Mesenchymal stem cell (in vitro differentiated cells and primary cell): ENCODE results near the gene EHD2.

Experiments
- DNase-seq: peaks from one replicate; pipeline ENCODE4 v3.0.0-alpha.2; 2013
- H2AFZ ChIP-seq: one replicate; pipeline ENCODE4 v1.6.1; 2013; ENCODE audit warnings: low read depth, mild to moderate bottlenecking, control low read depth, inconsistent platforms, low read length, moderate library complexity
- H2AK5ac ChIP-seq: 2 replicates; pipeline ENCODE4 v1.6.1; 2013; ENCODE audit warnings: low read length, moderate library complexity, mild to moderate bottlenecking, inconsistent platforms; ENCODE audit not compliant: severe bottlenecking
- H2BK120ac ChIP-seq: one replicate; pipeline ENCODE4 v1.6.1; 2013; ENCODE audit warnings: low read depth, mild to moderate bottlenecking, inconsistent platforms, low read length, moderate library complexity
- H2BK12ac ChIP-seq, 2 experiments: one replicate each; pipeline ENCODE4 v1.6.1; 2013; ENCODE audit warnings: inconsistent platforms in 2 of 2, low read length in 2 of 2, mild to moderate bottlenecking in 2 of 2, moderate library complexity in 2 of 2, control low read depth in 1 of 2
- H2BK15ac ChIP-seq: one replicate; pipeline ENCODE4 v1.6.1; 2013; ENCODE audit warnings: mild to moderate bottlenecking, low read depth, inconsistent platforms; ENCODE audit not compliant: poor library complexity, severe bottlenecking
- H2BK5ac ChIP-seq: 2 replicates; pipeline ENCODE4 v1.6.1; 2013; ENCODE audit warnings: low read depth, mild to moderate bottlenecking, low read length, control low read depth, inconsistent platforms; ENCODE audit not compliant: poor library complexity, severe bottlenecking
- H3K14ac ChIP-seq, 2 experiments: one replicate each; pipeline ENCODE4 v1.6.1; 2013; ENCODE audit warnings: inconsistent platforms in 2 of 2, low read length in 2 of 2, control low read depth in 1 of 2, mild to moderate bottlenecking in 1 of 2, moderate library complexity in 1 of 2
- H3K18ac ChIP-seq, 2 experiments: one replicate each; pipeline ENCODE4 v1.6.1; 2013; ENCODE audit warnings: inconsistent platforms in 2 of 2, low read length in 2 of 2, control low read depth in 1 of 2, low read depth in 1 of 2, mild to moderate bottlenecking in 1 of 2
- H3K23ac ChIP-seq, 2 experiments: one replicate each; pipeline ENCODE4 v1.6.1; 2013; ENCODE audit warnings: inconsistent platforms in 2 of 2, low read length in 2 of 2, mild to moderate bottlenecking in 2 of 2, moderate library complexity in 2 of 2, control low read depth in 1 of 2
- H3K27ac ChIP-seq: 2 replicates; pipeline ENCODE4 v1.5.1; 2013; ENCODE audit warnings: mild to moderate bottlenecking, moderate library complexity, low read length, control low read depth, inconsistent platforms; ENCODE audit not compliant: poor library complexity, severe bottlenecking
- H3K27me3 ChIP-seq, 2 experiments: 2 replicates each; pipeline versions ENCODE4 v1.6.1 to v1.7.0; 2013; ENCODE audit warnings: low read length in 2 of 2, mild to moderate bottlenecking in 2 of 2, moderate library complexity in 2 of 2, control low read depth in 1 of 2, inconsistent platforms in 1 of 2; ENCODE audit not compliant: control insufficient read depth in 1 of 2, insufficient read depth in 1 of 2
- H3K36me3 ChIP-seq, 2 experiments: 2 replicates each; pipeline versions ENCODE4 v1.6.1 to v1.7.0; 2013; ENCODE audit warnings: low read length in 2 of 2, control low read depth in 1 of 2, inconsistent platforms in 1 of 2, low read depth in 1 of 2, mild to moderate bottlenecking in 1 of 2; ENCODE audit not compliant: insufficient read depth in 2 of 2, control insufficient read depth in 1 of 2
- H3K4ac ChIP-seq, 2 experiments: one replicate each; pipeline ENCODE4 v1.6.1; 2013; ENCODE audit warnings: inconsistent platforms in 2 of 2, low read length in 2 of 2, mild to moderate bottlenecking in 2 of 2, moderate library complexity in 2 of 2, control low read depth in 1 of 2, low read depth in 1 of 2
- H3K4me1 ChIP-seq: 2 replicates; pipeline ENCODE4 v1.6.1; 2013; ENCODE audit warnings: low read depth, low read length, control low read depth; ENCODE audit not compliant: control insufficient read depth, insufficient read depth
- H3K4me2 ChIP-seq: 2 replicates; pipeline ENCODE4 v1.6.1; 2013; ENCODE audit warnings: low read length, mild to moderate bottlenecking, inconsistent platforms; ENCODE audit not compliant: poor library complexity, severe bottlenecking
- H3K4me3 ChIP-seq, 2 experiments: 2 replicates each; pipeline versions ENCODE4 v1.5.1 to v1.7.0; 2013; ENCODE audit warnings: low read length in 2 of 2, mild to moderate bottlenecking in 2 of 2, control low read depth in 1 of 2, low read depth in 1 of 2; ENCODE audit not compliant: insufficient read depth in 1 of 2
- H3K79me1 ChIP-seq: replicated peaks from 2 replicates; pipeline ENCODE4 v1.6.1; 2013; ENCODE audit warnings: mild to moderate bottlenecking, control low read depth, low read length, inconsistent platforms; ENCODE audit not compliant: poor library complexity, severe bottlenecking
- H3K9ac ChIP-seq: 2 replicates; pipeline ENCODE4 v1.7.0; 2013; ENCODE audit warnings: mild to moderate bottlenecking, low read length, moderate library complexity
- H3K9me3 ChIP-seq: 2 replicates; pipeline ENCODE4 v1.7.0; 2013; ENCODE audit warnings: mild to moderate bottlenecking, low read length; ENCODE audit not compliant: control insufficient read depth
- H4K8ac ChIP-seq: one replicate; pipeline ENCODE4 v1.6.1; 2013; ENCODE audit warnings: inconsistent platforms, mild to moderate bottlenecking, low read length, moderate library complexity
- H4K91ac ChIP-seq: one replicate; pipeline ENCODE4 v1.6.1; 2013; ENCODE audit warnings: mild to moderate bottlenecking, low read length, inconsistent platforms
- WGBS: methylation state at CpG from one replicate; pipeline ENCODE4 v1.1.7; 2013; ENCODE audit warnings: mixed read lengths; 5-methylcytosine and 5-hydroxymethylcytosine counted together

Gene EHD2

GRCh38 chr19:47674548-47674947 lies 38.7 kb upstream of the EHD2 start:
- no peak overlapping the region for H4K91ac ChIP-seq
- H3K36me3 ChIP-seq, result peaks cover 62 to 79% of the 10 kb centered on the region in 2 experiments
- no peak overlapping the region for H2BK12ac ChIP-seq
- no peak overlapping the region for H2AK5ac ChIP-seq
- peaks cover 51% of the 10 kb centered on the region for H3K79me1 ChIP-seq
- H3K18ac ChIP-seq, result no peak overlapping the region
- H3K27me3 ChIP-seq, result no peaks in the 10 kb centered on the region
- H3K4ac ChIP-seq, result no peak overlapping the region
- H3K9ac ChIP-seq, result no peak overlapping the region
- no peaks in the 10 kb centered on the region for H3K9me3 ChIP-seq
- H3K4me1 ChIP-seq, result no peaks in the 10 kb centered on the region
- H2BK15ac ChIP-seq, result no peak overlapping the region
- no peak overlapping the region for H2BK5ac ChIP-seq
- H3K4me2 ChIP-seq, result no peak overlapping the region
- no peak overlapping the region for H3K23ac ChIP-seq
- no peak overlapping the region for H2BK120ac ChIP-seq
- DNase-seq, result no peak
- H3K27ac ChIP-seq, result no peak overlapping the region
- no peak overlapping the region for H3K4me3 ChIP-seq
- no peak overlapping the region for H3K14ac ChIP-seq
- 93% methylated on average over 5 of the region's 5 CpGs for WGBS
- H2AFZ ChIP-seq, result no peak overlapping the region
- no peak overlapping the region for H4K8ac ChIP-seq

DNA sequence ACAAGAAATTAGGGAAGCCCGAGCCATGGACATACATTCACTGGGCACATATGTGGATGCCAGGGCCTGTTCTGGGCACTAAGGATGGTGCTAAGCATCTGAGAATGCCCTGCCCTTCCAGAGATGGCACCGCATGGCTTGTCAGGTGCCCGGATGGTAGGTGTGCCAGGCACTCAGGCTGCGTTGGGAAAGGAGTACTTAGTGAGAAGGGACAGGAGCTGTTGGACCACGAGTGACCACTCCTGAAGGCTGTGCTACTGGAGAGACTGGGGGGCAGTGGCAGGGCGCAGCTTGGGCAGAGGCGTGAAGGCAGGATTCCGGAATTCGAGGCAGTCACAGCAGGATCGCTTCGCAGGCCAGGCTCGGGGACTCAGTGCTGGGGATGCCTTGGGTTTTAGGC lies 38.0 kb upstream of the EHD2 start:
- no peak overlapping the region for H2AK5ac ChIP-seq
- no peak overlapping the region for H3K4ac ChIP-seq
- no peaks in the 10 kb centered on the region for H3K4me1 ChIP-seq
- H2BK5ac ChIP-seq, result no peak overlapping the region
- H3K14ac ChIP-seq, result no peak overlapping the region
- no peaks in the 10 kb centered on the region for H3K27me3 ChIP-seq
- H3K79me1 ChIP-seq, result peaks cover 52% of the 10 kb centered on the region
- no peak overlapping the region for H4K8ac ChIP-seq
- H3K36me3 ChIP-seq, result peaks cover 59 to 81% of the 10 kb centered on the region in 2 experiments
- no peak overlapping the region for H2BK120ac ChIP-seq
- H4K91ac ChIP-seq, result peak overlapping the region; percentile 4
- no peak for DNase-seq
- H3K9ac ChIP-seq, result no peak overlapping the region
- no peak overlapping the region for H2BK15ac ChIP-seq
- H3K4me2 ChIP-seq, result no peak overlapping the region
- no peak overlapping the region for H3K18ac ChIP-seq
- no peak overlapping the region for H3K27ac ChIP-seq
- no peak overlapping the region for H2AFZ ChIP-seq
- no peak overlapping the region for H3K4me3 ChIP-seq
- H3K23ac ChIP-seq, result no peak overlapping the region
- no peaks in the 10 kb centered on the region for H3K9me3 ChIP-seq
- H2BK12ac ChIP-seq, result no peak overlapping the region
- 96% methylated on average over 12 of the region's 12 CpGs for WGBS

DNA sequence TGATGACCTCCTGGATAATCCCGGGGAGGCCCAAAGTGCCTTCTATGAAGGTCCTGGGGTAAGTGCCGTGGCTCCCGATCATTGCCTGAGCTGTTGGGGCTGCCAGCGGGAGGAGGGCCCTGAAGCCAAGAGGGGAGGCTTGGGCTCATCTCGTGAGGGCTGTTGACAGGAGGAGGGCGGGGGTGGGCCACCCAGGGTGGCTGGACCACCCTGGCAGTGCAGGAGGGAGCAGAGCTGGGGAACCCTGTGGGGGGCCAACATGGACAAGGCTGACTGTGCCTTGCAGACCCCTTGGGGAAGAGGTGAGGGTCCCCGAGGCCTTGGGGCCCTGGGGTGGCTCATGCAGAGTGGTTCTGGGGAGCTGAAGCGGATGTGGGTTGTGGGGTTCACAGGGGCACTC lies 37.4 kb upstream of the EHD2 start:
- H3K23ac ChIP-seq, result no peak overlapping the region
- no peak overlapping the region for H2BK12ac ChIP-seq
- no peak overlapping the region for H4K91ac ChIP-seq
- H3K27me3 ChIP-seq, result no peaks in the 10 kb centered on the region
- no peak overlapping the region for H3K9ac ChIP-seq
- H3K4me1 ChIP-seq, result no peaks in the 10 kb centered on the region
- H4K8ac ChIP-seq, result no peak overlapping the region
- H3K4ac ChIP-seq, result no peak overlapping the region
- H2BK15ac ChIP-seq, result no peak overlapping the region
- no peak overlapping the region for H2AFZ ChIP-seq
- H3K79me1 ChIP-seq, result peaks cover 51% of the 10 kb centered on the region
- no peak overlapping the region for H2BK120ac ChIP-seq
- H3K36me3 ChIP-seq, result peaks cover 56 to 81% of the 10 kb centered on the region in 2 experiments
- no peak overlapping the region for H2BK5ac ChIP-seq
- 90% methylated on average over 8 of the region's 8 CpGs for WGBS
- no peak overlapping the region for H3K4me3 ChIP-seq
- H2AK5ac ChIP-seq, result no peak overlapping the region
- no peak overlapping the region for H3K14ac ChIP-seq
- DNase-seq, result no peak
- no peak overlapping the region for H3K27ac ChIP-seq
- no peak overlapping the region for H3K18ac ChIP-seq
- H3K9me3 ChIP-seq, result no peaks in the 10 kb centered on the region
- no peak overlapping the region for H3K4me2 ChIP-seq

- Histone ChIP-seq H4K8ac (no peak overlapping the region), H3K27ac (no peak overlapping the region), H3K4me3 (no peak overlapping the region), H3K9ac (no peak overlapping the region), H3K4ac (no peak overlapping the region), H3K79me1 (peaks cover 51% of the 10 kb centered on the region), H2BK5ac (no peak overlapping the region), H2BK15ac (no peak overlapping the region), H4K91ac (no peak overlapping the region), H3K23ac (no peak overlapping the region), H2BK120ac (no peak overlapping the region), H3K9me3 (no peaks in the 10 kb centered on the region), H3K4me2 (no peak overlapping the region), H3K36me3 (peaks cover 58 to 85% of the 10 kb centered on the region in 2 experiments), H2AFZ (no peak overlapping the region), H2AK5ac (no peak overlapping the region), H3K18ac (no peak overlapping the region), H3K27me3 (no peaks in the 10 kb centered on the region), H3K4me1 (no peaks in the 10 kb centered on the region), H3K14ac (no peak overlapping the region), H2BK12ac (no peak overlapping the region)
- no peak for DNase-seq
- WGBS, result 90% methylated on average over 8 of the region's 8 CpGs
Observed at GRCh38 chr19:47676811-47677210, 36.4 kb upstream of the EHD2 start.
